CD4-positive, alpha-beta T cell (primary cell): ENCODE results near the gene MTMR8. TPM values are rescaled to one million over a fixed set of nuclear protein-coding genes. Genes with fewer than 3 reads are reported as not detected.

ENCODE experiments used
- ATAC-seq: fragments of 200-7000 bp; cut with Tn5 transposase; one replicate; pipeline ENCODE4 v1.10.0; 2022; ENCODE audit warnings: mild to moderate bottlenecking; ENCODE audit not compliant: poor library complexity
- CTCF ChIA-PET: fragments of 350-600 bp; sonication (Branson Sonifier 250); formaldehyde crosslinking; loops from one replicate; lab custom pipeline; 2021; ENCODE audit warnings: antibody characterized with exemption, inconsistent platforms; lab: Charles Lee
- POLR2A ChIA-PET: fragments of 350-600 bp; sonication (Branson Sonifier 250); formaldehyde crosslinking; loops from one replicate; lab custom pipeline; 2021; ENCODE audit warnings: antibody characterized with exemption, inconsistent platforms; lab: Charles Lee
- DNase-seq, 14 experiments: peaks; one replicate each; pipeline ENCODE4 v3.0.0-alpha.2; 2013 to 2020; ENCODE audit warnings: mixed read lengths in 2 of 14
- H3K27ac ChIP-seq, 2 donors: one replicate each; pipeline versions ENCODE4 v1.5.1 to v1.7.0; 2013; ENCODE audit warnings: low read length in 2 of 2, low read depth in 1 of 2, mild to moderate bottlenecking in 1 of 2
- H3K27me3 ChIP-seq, 2 experiments: 1 replicate in 1 of 2; 2 replicates in 1 of 2; pipeline versions ENCODE4 v1.6.1 to v1.7.0; 2013; ENCODE audit warnings: low read length in 2 of 2, control low read depth in 1 of 2, mild to moderate bottlenecking in 1 of 2, moderate library complexity in 1 of 2; ENCODE audit not compliant: insufficient read depth in 2 of 2, control insufficient read depth in 1 of 2
- H3K36me3 ChIP-seq: one replicate; pipeline ENCODE4 v1.6.1; 2013; ENCODE audit warnings: low read length, control low read depth; ENCODE audit not compliant: insufficient read depth
- H3K4me1 ChIP-seq: one replicate; pipeline ENCODE4 v1.6.1; 2013; ENCODE audit warnings: low read length, control low read depth; ENCODE audit not compliant: insufficient read depth
- H3K4me3 ChIP-seq: one replicate; pipeline ENCODE4 v1.5.1; 2013; ENCODE audit warnings: mild to moderate bottlenecking, low read length, moderate library complexity
- H3K9me3 ChIP-seq, 2 experiments: 1 replicate in 1 of 2; 2 replicates in 1 of 2; pipeline versions ENCODE4 v1.6.1 to v1.7.0; 2013; ENCODE audit warnings: low read length in 2 of 2, mild to moderate bottlenecking in 2 of 2, control low read depth in 1 of 2, moderate library complexity in 1 of 2; ENCODE audit not compliant: control insufficient read depth in 1 of 2, insufficient read depth in 1 of 2
- H3K27ac Mint-ChIP-seq: one replicate; pipeline ENCODE4 v1.8.0; 2020; ENCODE audit warnings: mixed read lengths
- H3K27me3 Mint-ChIP-seq: one replicate; pipeline ENCODE4 v1.8.0; 2021; ENCODE audit warnings: mixed read lengths
- H3K36me3 Mint-ChIP-seq: one replicate; pipeline ENCODE4 v1.8.0; 2021; ENCODE audit warnings: low read depth, mixed read lengths
- H3K4me1 Mint-ChIP-seq: one replicate; pipeline ENCODE4 v1.8.0; 2021; ENCODE audit warnings: low read depth, mixed read lengths
- H3K4me3 Mint-ChIP-seq: one replicate; pipeline ENCODE4 v1.8.0; 2020; ENCODE audit warnings: mild to moderate bottlenecking, mixed read lengths
- H3K9me3 Mint-ChIP-seq: one replicate; pipeline ENCODE4 v1.8.0; 2020; ENCODE audit warnings: mixed read lengths
- intact Hi-C, 2 experiments: fragments of 100-400 bp; cut with DNase I in 1 of 2; cut with micrococcal nuclease in 1 of 2; formaldehyde crosslinking; loops; one replicate each; pipeline versions ENCODE4 v1.15.1 to v1.9.0; 2023 to 2025; cut with DNase I, micrococcal nuclease
- total RNA-seq, 174 experiments: library from RNA in 2 of 174; stranded (reverse) in 2 of 174; gene quantifications; one replicate each; pipeline ENCODE4 v1.2.3 and lab custom pipeline; 2021 to 2026
- TF ChIP-seq, protein P1 (sequence below): fragments of 200-600 bp; IDR thresholded peaks from one replicate; pipeline ENCODE4 v1.8.0; 2022; ENCODE audit warnings: antibody characterized with exemption, mild to moderate bottlenecking

The MTMR8 gene
- total RNA-seq, 2 experiments from 2014 or later, result 2.3 to 3.1 TPM

DNA sequence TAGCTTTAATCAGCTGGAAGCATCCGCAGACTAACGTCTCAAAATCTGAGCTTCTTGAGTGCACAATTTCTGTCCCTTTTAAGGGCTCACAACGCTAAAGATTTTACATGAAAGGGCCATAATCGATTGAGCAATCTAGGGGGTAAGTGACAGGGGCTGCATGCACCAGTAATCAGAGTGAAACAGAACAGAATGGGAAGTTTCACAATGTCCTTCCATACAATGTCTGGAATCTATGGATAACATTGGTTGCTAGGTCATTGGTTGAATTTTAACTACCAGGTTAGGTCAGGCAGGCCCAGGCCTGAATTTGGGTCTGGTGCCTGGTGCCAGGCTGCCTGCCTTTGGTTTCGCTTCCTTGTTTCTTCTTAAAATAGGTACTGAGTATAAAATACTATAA, 42.0 kb upstream of the MTMR8 start:
- TF ChIP-seq, protein P1, sequence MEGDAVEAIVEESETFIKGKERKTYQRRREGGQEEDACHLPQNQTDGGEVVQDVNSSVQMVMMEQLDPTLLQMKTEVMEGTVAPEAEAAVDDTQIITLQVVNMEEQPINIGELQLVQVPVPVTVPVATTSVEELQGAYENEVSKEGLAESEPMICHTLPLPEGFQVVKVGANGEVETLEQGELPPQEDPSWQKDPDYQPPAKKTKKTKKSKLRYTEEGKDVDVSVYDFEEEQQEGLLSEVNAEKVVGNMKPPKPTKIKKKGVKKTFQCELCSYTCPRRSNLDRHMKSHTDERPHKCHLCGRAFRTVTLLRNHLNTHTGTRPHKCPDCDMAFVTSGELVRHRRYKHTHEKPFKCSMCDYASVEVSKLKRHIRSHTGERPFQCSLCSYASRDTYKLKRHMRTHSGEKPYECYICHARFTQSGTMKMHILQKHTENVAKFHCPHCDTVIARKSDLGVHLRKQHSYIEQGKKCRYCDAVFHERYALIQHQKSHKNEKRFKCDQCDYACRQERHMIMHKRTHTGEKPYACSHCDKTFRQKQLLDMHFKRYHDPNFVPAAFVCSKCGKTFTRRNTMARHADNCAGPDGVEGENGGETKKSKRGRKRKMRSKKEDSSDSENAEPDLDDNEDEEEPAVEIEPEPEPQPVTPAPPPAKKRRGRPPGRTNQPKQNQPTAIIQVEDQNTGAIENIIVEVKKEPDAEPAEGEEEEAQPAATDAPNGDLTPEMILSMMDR, result no peak
- ChIA-PET POLR2A (no interaction called here), CTCF (no interaction called here)
- Histone ChIP-seq H3K4me3 (no peak overlapping the region), H3K4me1 (no peaks in the 10 kb centered on the region), H3K9me3 (peaks cover 0 to 6% of the 10 kb centered on the region in 2 experiments), H3K27me3 (no peaks in the 10 kb centered on the region), H3K27ac (no peak overlapping the region), H3K36me3 (no peaks in the 10 kb centered on the region)
- Mint-ChIP-seq H3K36me3 (no peaks in the 10 kb centered on the region), H3K9me3 (no peaks in the 10 kb centered on the region), H3K4me3 (no peak overlapping the region), H3K27ac (no peak overlapping the region), H3K27me3 (no peaks in the 10 kb centered on the region), H3K4me1 (no peaks in the 10 kb centered on the region)
- ATAC-seq (no peak), DNase-seq (no peak)
- intact Hi-C loops, result no loop called here

DNA sequence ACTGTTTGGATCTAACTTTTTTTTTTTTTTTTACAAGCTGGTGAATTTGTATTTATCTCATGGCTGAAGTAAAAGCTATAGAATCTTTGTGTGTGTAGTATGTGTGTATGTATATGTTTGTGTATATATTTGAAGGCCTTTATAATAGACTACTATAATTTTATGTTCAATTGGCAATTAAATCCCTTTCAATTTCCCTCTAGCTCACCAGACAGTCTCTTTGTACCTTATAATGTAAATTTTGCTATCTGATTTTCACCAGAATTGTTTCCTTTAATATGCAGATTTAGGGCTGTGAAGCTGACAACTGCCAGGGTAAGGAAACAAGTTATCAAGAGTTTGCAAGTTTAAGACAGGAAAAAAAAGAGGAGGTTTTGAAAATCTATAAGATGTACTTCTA, 33.1 kb upstream of the MTMR8 start:
- ChIA-PET POLR2A (no interaction called here), CTCF (no interaction called here)
- DNase-seq (no peak), ATAC-seq (no peak)
- peaks cover 0 to 9% of the 10 kb centered on the region in 2 experiments for H3K9me3 ChIP-seq
- Mint-ChIP-seq H3K4me1 (no peaks in the 10 kb centered on the region), H3K36me3 (no peaks in the 10 kb centered on the region), H3K27ac (no peak overlapping the region), H3K4me3 (no peak overlapping the region), H3K27me3 (no peaks in the 10 kb centered on the region), H3K9me3 (no peaks in the 10 kb centered on the region)
- TF ChIP-seq, protein P1, result no peak
- no peaks in the 10 kb centered on the region for H3K27me3 ChIP-seq
- H3K4me3 ChIP-seq, result no peak overlapping the region
- no peak overlapping the region for H3K27ac ChIP-seq
- no peaks in the 10 kb centered on the region for H3K36me3 ChIP-seq
- no peaks in the 10 kb centered on the region for H3K4me1 ChIP-seq
- intact Hi-C loops, result no loop called here

DNA sequence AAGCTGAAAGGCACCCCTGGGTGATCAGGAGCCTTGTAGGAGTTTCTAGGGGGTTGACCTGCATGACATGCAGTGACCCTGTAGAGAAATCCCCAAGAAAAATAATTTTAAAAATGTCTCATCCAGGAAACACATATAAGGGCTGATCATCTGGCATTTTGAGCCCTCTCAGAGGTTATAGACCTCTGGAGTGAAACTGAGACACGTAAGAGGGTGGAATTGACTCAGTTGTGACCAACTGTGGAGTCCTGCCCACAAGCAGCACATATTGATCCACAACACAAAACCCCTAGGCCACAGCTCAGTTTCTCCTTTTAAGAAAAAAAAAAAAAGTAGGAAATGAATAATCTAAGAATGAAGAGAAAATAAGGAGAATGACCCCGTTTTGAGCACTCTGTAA, 32.5 kb upstream of the MTMR8 start:
- H3K36me3 Mint-ChIP-seq, result no peaks in the 10 kb centered on the region
- ChIA-PET CTCF (no interaction called here), POLR2A (no interaction called here)
- intact Hi-C loops, result no loop called here
- no peaks in the 10 kb centered on the region for H3K36me3 ChIP-seq
- ATAC-seq, result no peak
- H3K27me3 Mint-ChIP-seq, result no peaks in the 10 kb centered on the region
- H3K9me3 ChIP-seq, result peaks cover 0 to 9% of the 10 kb centered on the region in 2 experiments
- DNase-seq, result no peak
- no peaks in the 10 kb centered on the region for H3K4me1 ChIP-seq
- H3K4me1 Mint-ChIP-seq, result no peaks in the 10 kb centered on the region
- no peak overlapping the region for H3K4me3 ChIP-seq
- H3K4me3 Mint-ChIP-seq, result no peak overlapping the region
- H3K27me3 ChIP-seq, result no peaks in the 10 kb centered on the region
- H3K27ac ChIP-seq, result no peak overlapping the region
- TF ChIP-seq, protein P1, result no peak
- H3K9me3 Mint-ChIP-seq, result no peaks in the 10 kb centered on the region
- H3K27ac Mint-ChIP-seq, result no peak overlapping the region
